Lower leg skin (tissue), 3 donors: ENCODE measurements around the gene MRPL58.

ENCODE experiments used
- POLR2A ChIP-seq, 2 donors: fragments of 450-650 bp; IDR thresholded peaks; one replicate each; pipeline ENCODE4 v1.6.1; 2016 to 2017; ENCODE audit warnings: antibody characterized with exemption in 2 of 2, mild to moderate bottlenecking in 1 of 2, moderate library complexity in 1 of 2
- TF ChIP-seq, protein P1 (sequence below), 3 donors: fragments of 450-650 bp; IDR thresholded peaks; one replicate each; pipeline ENCODE4 v1.5.1; 2016; ENCODE audit warnings: antibody characterized with exemption in 3 of 3, mild to moderate bottlenecking in 3 of 3, moderate library complexity in 2 of 3

- TF ChIP-seq, protein P1, sequence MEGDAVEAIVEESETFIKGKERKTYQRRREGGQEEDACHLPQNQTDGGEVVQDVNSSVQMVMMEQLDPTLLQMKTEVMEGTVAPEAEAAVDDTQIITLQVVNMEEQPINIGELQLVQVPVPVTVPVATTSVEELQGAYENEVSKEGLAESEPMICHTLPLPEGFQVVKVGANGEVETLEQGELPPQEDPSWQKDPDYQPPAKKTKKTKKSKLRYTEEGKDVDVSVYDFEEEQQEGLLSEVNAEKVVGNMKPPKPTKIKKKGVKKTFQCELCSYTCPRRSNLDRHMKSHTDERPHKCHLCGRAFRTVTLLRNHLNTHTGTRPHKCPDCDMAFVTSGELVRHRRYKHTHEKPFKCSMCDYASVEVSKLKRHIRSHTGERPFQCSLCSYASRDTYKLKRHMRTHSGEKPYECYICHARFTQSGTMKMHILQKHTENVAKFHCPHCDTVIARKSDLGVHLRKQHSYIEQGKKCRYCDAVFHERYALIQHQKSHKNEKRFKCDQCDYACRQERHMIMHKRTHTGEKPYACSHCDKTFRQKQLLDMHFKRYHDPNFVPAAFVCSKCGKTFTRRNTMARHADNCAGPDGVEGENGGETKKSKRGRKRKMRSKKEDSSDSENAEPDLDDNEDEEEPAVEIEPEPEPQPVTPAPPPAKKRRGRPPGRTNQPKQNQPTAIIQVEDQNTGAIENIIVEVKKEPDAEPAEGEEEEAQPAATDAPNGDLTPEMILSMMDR (IDR thresholded peaks at IDR 0.05) = no peak
- no peak for TF ChIP-seq POLR2A (IDR thresholded peaks at IDR 0.05)
Measured at GRCh38 chr17:75019146-75019545, 6.7 kb downstream of the MRPL58 start.
